ENCODE measurements around the gene OR10S1.

OR10S1 gene

GRCh38 chr11:123942413-123942812, 35.2 kb downstream of the OR10S1 start:
- no peaks in the 10 kb centered on the region for H3K27me3 ChIP-seq (ENCODE audit: control insufficient read depth in 1 of 2, insufficient read depth in 2 of 2, low read length in 2 of 2)
- H3K4me1 ChIP-seq (ENCODE audit: control insufficient read depth, insufficient read depth, low read length) = no peaks in the 10 kb centered on the region
- H3K36me3 ChIP-seq (ENCODE audit: control insufficient read depth in 2 of 2, insufficient read depth in 2 of 2, low read length in 2 of 2) = no peaks in the 10 kb centered on the region
- no peak overlapping the region for H3K4me3 ChIP-seq (ENCODE audit: low read length in 2 of 2)
- no peak overlapping the region for H3K27ac ChIP-seq (ENCODE audit: low read length)
- no peaks in the 10 kb centered on the region for H3K9me3 ChIP-seq (ENCODE audit: control insufficient read depth in 2 of 2, low read length in 2 of 2)
- H3K9ac ChIP-seq (ENCODE audit: low read length in 2 of 2) = no peak overlapping the region

DNA sequence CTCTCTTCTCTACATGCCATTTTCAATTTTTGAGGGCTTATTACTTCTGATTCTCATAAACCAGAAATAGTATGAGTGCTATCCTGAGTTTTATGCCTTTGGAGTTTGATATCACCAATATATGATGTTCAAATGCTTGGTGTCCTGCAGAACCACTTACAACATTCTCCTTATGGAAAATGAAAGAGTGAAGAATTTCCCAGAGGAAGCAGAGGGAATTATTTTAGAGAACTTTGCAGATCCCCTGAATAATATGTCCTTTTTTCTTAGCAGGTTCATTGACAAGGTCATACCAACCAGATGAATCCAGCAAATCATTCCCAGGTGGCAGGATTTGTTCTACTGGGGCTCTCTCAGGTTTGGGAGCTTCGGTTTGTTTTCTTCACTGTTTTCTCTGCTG, 38.3 kb downstream of the OR10S1 start, which contains the start of gene OR4D5:
Gene OR4D5 (plus strand): TSS at position 301 of the 400 bp plus-strand sequence. CDS start 0 bp downstream, at position 301.
- Histone ChIP-seq H3K27me3 (ENCODE audit: control insufficient read depth in 1 of 2, insufficient read depth in 2 of 2, low read length in 2 of 2) (no peaks in the 10 kb centered on the region), H3K4me3 (ENCODE audit: low read length in 2 of 2) (no peak within 1 kb of the TSS), H3K36me3 (ENCODE audit: control insufficient read depth in 2 of 2, insufficient read depth in 2 of 2, low read length in 2 of 2) (no peaks in the 10 kb centered on the region), H3K4me1 (ENCODE audit: control insufficient read depth, insufficient read depth, low read length) (no peaks in the 10 kb centered on the region), H3K9me3 (ENCODE audit: control insufficient read depth in 2 of 2, low read length in 2 of 2) (no peaks in the 10 kb centered on the region), H3K9ac (ENCODE audit: low read length in 2 of 2) (no peak within 1 kb of the TSS), H3K27ac (ENCODE audit: low read length) (no peak within 1 kb of the TSS)
